HepG2 (cell line): ENCODE measurements around the gene HEATR1. TPM values are rescaled to one million over a fixed set of nuclear protein-coding genes. Genes with fewer than 3 reads are reported as not detected.

Source experiments
- CENPX ChIP-seq: sonication (generic); formaldehyde crosslinking; IDR thresholded peaks from 2 replicates; pipeline ENCODE4 v1.9.0; 2021; ENCODE audit warnings: mild to moderate bottlenecking, missing genetic modification reagents, moderate library complexity
- GABPA ChIP-seq, 2 experiments: IDR thresholded peaks; 2 replicates each; pipeline ENCODE4 v1.6.1; 2011 to 2016; ENCODE audit warnings: low read depth in 2 of 2, low read length in 1 of 2, missing biosample characterization in 1 of 2, missing genetic modification characterization in 1 of 2
- HOXA5 ChIP-seq: sonication (generic); formaldehyde crosslinking; IDR thresholded peaks from 2 replicates; pipeline ENCODE4 v1.4.0; 2020; ENCODE audit warnings: missing genetic modification reagents
- IRX3 ChIP-seq: sonication (generic); formaldehyde crosslinking; IDR thresholded peaks from 2 replicates; pipeline ENCODE4 v1.8.1; 2023; ENCODE audit warnings: mild to moderate bottlenecking, low read depth, missing genetic modification reagents, borderline replicate concordance
- MIXL1 ChIP-seq: IDR thresholded peaks from 2 replicates; pipeline ENCODE4 v1.6.1; 2016
- NCOA1 ChIP-seq: sonication (generic); formaldehyde crosslinking; IDR thresholded peaks from 2 replicates; pipeline ENCODE4 v1.9.0; 2021; ENCODE audit warnings: missing genetic modification reagents
- NCOA5 ChIP-seq: sonication (generic); formaldehyde crosslinking; IDR thresholded peaks from 2 replicates; pipeline ENCODE4 v1.4.0; 2020; ENCODE audit warnings: missing genetic modification reagents
- RXRB ChIP-seq: IDR thresholded peaks from 2 replicates; pipeline ENCODE4 v1.6.1; 2016; ENCODE audit warnings: borderline replicate concordance, missing genetic modification reagents, missing compliant biosample characterization
- SRY ChIP-seq: sonication (generic); formaldehyde crosslinking; IDR thresholded peaks from 2 replicates; pipeline ENCODE4 v1.8.0; 2022; ENCODE audit warnings: mild to moderate bottlenecking, missing genetic modification reagents
- ZFP36 ChIP-seq: fragments of 150-350 bp; IDR thresholded peaks from 2 replicates; pipeline ENCODE4 v1.6.1; 2018; ENCODE audit warnings: borderline replicate concordance, low read length, low read depth; ENCODE audit not compliant: partially characterized antibody
- ZNF12 ChIP-seq: sonication (generic); formaldehyde crosslinking; IDR thresholded peaks from 2 replicates; pipeline ENCODE4 v1.5.0; 2020; ENCODE audit warnings: missing genetic modification reagents
- ZNF441 ChIP-seq: sonication (generic); formaldehyde crosslinking; IDR thresholded peaks from 2 replicates; pipeline ENCODE4 v1.7.0; 2021; ENCODE audit warnings: missing genetic modification reagents, borderline replicate concordance
- ZNF543 ChIP-seq: sonication (generic); formaldehyde crosslinking; IDR thresholded peaks from 2 replicates; pipeline ENCODE4 v1.4.0; 2020; ENCODE audit warnings: mild to moderate bottlenecking, missing genetic modification reagents
- ZNF772 ChIP-seq: sonication (generic); formaldehyde crosslinking; IDR thresholded peaks from 2 replicates; pipeline ENCODE4 v1.5.0; 2020; ENCODE audit warnings: mild to moderate bottlenecking, missing genetic modification reagents
- polyA plus RNA-seq, 8 experiments: library from polyadenylated mRNA; depleted of rRNA in 3 of 8; stranded (reverse) in 7 of 8; unstranded in 1 of 8; fragments of >200 nt; fragmentation: Illumina TruSeq in 4 of 8; extraction: Trizol in 4 of 8; gene quantifications; 2 replicates each; pipeline versions ENCODE4 v1.2.1 to v1.2.3, GENCODE V29; 2011 to 2016; ENCODE audit warnings: low read depth in 4 of 8, missing spikeins in 1 of 8, mixed read lengths in 1 of 8; ENCODE audit not compliant: insufficient read depth in 1 of 8
- total RNA-seq, 5 experiments: library from RNA; depleted of rRNA; stranded (reverse); fragments of >200 nt; fragmentation: Illumina TruSeq; extraction: Trizol; gene quantifications; 2 replicates each; pipeline ENCODE4 v1.2.3, GENCODE V29; 2016; ENCODE audit warnings: low read depth in 1 of 5
- TF ChIP-seq, protein P1 (sequence below): IDR thresholded peaks from 2 replicates; pipeline ENCODE4 v1.6.1; 2012; ENCODE audit warnings: low read length, improper control_type of control experiment
- TF ChIP-seq, protein P2 (sequence below): sonication (generic); formaldehyde crosslinking; conservative IDR thresholded peaks from 2 replicates; pipeline ENCODE4 v1.4.0; 2020; ENCODE audit warnings: missing genetic modification reagents
- TF ChIP-seq, protein P3 (sequence below): sonication (generic); formaldehyde crosslinking; IDR thresholded peaks from 2 replicates; pipeline ENCODE4 v1.5.1; 2020; ENCODE audit warnings: mild to moderate bottlenecking, missing genetic modification reagents, moderate library complexity
- TF ChIP-seq, protein P4 (sequence below): sonication (generic); formaldehyde crosslinking; IDR thresholded peaks from 2 replicates; pipeline ENCODE4 v1.4.0; 2020; ENCODE audit warnings: missing genetic modification reagents
- TF ChIP-seq, protein P5 (sequence below): sonication (generic); formaldehyde crosslinking; IDR thresholded peaks from 2 replicates; pipeline ENCODE4 v1.8.1; 2023; ENCODE audit warnings: mild to moderate bottlenecking, moderate library complexity, missing genetic modification reagents

Gene HEATR1
- total and polyA plus RNA-seq, 2 of the 13 experiments (the other 11 are each of a cell fraction or from before 2014, with no cell fraction given), result 10.2 to 45.8 TPM

DNA sequence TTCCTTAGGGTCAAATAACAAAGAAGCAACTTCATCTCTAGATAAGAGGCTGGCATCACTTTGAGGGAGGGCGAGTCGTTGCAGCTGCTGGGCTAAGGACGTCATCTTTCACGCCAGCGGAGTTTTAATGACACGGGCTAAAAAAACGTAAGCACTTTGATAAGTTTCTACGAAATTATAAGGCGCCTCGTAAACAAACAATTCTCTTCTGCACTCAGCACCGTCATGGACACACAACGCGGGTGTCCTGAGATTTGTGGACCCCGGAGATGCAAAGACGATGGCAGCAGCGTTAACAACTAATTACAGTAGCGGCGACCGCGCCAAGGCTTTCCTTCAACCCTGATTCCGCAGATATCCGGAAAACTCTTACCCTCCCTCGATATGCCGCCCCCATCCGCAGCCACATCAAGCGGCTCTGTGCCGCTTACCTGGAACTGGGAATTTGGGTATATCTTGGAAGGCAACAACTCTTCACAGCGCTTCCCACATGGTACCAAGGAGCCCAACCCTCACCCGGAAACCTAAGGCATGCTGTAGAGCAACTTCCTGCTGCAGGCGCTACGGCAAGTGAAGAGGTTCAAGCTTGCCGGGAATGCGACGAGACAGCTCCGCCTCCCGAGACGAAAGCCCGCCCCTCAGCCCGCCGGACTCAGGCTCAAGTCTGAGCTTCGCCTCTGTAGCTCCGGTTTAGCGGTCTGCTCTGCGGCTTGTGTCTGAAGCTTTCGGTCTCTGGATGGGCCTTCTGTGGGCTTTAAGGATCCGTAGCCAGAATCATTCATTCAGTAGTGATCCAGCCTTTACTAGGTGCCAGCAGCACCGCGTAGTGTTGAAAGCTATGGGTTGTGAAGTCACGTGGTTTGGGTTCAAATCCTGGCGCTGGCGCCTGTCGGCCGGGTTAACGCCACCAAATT lies at the start of gene HEATR1 (continued):
- TF ChIP-seq, protein P1, sequence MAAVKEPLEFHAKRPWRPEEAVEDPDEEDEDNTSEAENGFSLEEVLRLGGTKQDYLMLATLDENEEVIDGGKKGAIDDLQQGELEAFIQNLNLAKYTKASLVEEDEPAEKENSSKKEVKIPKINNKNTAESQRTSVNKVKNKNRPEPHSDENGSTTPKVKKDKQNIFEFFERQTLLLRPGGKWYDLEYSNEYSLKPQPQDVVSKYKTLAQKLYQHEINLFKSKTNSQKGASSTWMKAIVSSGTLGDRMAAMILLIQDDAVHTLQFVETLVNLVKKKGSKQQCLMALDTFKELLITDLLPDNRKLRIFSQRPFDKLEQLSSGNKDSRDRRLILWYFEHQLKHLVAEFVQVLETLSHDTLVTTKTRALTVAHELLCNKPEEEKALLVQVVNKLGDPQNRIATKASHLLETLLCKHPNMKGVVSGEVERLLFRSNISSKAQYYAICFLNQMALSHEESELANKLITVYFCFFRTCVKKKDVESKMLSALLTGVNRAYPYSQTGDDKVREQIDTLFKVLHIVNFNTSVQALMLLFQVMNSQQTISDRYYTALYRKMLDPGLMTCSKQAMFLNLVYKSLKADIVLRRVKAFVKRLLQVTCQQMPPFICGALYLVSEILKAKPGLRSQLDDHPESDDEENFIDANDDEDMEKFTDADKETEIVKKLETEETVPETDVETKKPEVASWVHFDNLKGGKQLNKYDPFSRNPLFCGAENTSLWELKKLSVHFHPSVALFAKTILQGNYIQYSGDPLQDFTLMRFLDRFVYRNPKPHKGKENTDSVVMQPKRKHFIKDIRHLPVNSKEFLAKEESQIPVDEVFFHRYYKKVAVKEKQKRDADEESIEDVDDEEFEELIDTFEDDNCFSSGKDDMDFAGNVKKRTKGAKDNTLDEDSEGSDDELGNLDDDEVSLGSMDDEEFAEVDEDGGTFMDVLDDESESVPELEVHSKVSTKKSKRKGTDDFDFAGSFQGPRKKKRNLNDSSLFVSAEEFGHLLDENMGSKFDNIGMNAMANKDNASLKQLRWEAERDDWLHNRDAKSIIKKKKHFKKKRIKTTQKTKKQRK, result no peak
- TF ChIP-seq, protein P2, sequence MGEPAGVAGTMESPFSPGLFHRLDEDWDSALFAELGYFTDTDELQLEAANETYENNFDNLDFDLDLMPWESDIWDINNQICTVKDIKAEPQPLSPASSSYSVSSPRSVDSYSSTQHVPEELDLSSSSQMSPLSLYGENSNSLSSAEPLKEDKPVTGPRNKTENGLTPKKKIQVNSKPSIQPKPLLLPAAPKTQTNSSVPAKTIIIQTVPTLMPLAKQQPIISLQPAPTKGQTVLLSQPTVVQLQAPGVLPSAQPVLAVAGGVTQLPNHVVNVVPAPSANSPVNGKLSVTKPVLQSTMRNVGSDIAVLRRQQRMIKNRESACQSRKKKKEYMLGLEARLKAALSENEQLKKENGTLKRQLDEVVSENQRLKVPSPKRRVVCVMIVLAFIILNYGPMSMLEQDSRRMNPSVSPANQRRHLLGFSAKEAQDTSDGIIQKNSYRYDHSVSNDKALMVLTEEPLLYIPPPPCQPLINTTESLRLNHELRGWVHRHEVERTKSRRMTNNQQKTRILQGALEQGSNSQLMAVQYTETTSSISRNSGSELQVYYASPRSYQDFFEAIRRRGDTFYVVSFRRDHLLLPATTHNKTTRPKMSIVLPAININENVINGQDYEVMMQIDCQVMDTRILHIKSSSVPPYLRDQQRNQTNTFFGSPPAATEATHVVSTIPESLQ (CRISPR knock-in tag), result no peak
- TF ChIP-seq ZNF772 (CRISPR knock-in tag), result no peak; the same call in 1 of the 2 replicates
- no peak for TF ChIP-seq CENPX (CRISPR knock-in tag)
- TF ChIP-seq, protein P3, sequence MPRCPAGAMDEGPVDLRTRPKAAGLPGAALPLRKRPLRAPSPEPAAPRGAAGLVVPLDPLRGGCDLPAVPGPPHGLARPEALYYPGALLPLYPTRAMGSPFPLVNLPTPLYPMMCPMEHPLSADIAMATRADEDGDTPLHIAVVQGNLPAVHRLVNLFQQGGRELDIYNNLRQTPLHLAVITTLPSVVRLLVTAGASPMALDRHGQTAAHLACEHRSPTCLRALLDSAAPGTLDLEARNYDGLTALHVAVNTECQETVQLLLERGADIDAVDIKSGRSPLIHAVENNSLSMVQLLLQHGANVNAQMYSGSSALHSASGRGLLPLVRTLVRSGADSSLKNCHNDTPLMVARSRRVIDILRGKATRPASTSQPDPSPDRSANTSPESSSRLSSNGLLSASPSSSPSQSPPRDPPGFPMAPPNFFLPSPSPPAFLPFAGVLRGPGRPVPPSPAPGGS (CRISPR knock-in tag), result no peak; the same call in 1 of the 2 replicates
- peak; percentile 72; the same call in 1 of the 2 replicates for TF ChIP-seq SRY (CRISPR knock-in tag)
- peak; percentile 85; the same call in 1 of the 2 replicates for TF ChIP-seq ZNF441 (CRISPR knock-in tag)
- peak; percentile 51 for TF ChIP-seq HOXA5
- 0 out of 2 replicates have a peak, but pooled peaks have one; percentile 31 for TF ChIP-seq MIXL1 (CRISPR knock-in tag)
- TF ChIP-seq RXRB, result peak; percentile 61; the same call in 1 of the 2 replicates
- TF ChIP-seq ZNF543 (CRISPR knock-in tag), result peak; percentile 46; the same call in 1 of the 2 replicates
- TF ChIP-seq NCOA5 (CRISPR knock-in tag), result no peak
- TF ChIP-seq, protein P4, sequence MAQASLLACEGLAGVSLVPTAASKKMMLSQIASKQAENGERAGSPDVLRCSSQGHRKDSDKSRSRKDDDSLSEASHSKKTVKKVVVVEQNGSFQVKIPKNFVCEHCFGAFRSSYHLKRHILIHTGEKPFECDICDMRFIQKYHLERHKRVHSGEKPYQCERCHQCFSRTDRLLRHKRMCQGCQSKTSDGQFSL (CRISPR knock-in tag), result no peak
- TF ChIP-seq GABPA (IDR thresholded peaks at IDR 0.05; ENCODE audit: low read depth, low read length), result peak; percentile 90
- TF ChIP-seq GABPA (CRISPR knock-in tag; IDR thresholded peaks at IDR 0.05; ENCODE audit: low read depth), result peak; percentile 97
- TF ChIP-seq NCOA1 (CRISPR knock-in tag), result no peak
- TF ChIP-seq, protein P5, sequence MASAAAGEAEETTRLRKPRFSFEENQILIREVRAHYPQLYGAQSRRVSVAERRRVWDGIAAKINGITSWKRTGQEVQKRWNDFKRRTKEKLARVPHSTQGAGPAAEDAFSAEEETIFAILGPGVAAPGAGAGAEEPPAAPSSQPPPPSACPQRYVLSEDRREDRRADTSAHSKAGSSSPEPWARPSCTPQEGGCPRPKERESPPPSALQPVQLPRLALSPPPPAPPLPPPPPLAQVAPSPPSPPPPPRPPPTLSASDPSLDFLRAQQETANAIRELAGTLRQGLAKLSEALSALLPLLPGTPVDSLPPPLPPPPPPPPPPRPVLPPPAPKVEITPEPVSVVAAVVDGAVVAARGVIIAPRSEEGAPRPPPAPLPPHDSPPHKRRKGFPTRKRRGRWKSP (CRISPR knock-in tag), result peak; percentile 34; the same call in 1 of the 2 replicates
- no peak for TF ChIP-seq ZFP36
- TF ChIP-seq IRX3 (CRISPR knock-in tag), result no peak
- TF ChIP-seq ZNF12 (CRISPR knock-in tag), result peak; percentile 15; the same call in 1 of the 2 replicates
